SK-N-SH (cell line): ENCODE data around the gene ARID1A. TPM values are rescaled to one million over a fixed set of nuclear protein-coding genes. Genes with fewer than 3 reads are reported as not detected.

Source experiments
- CTCF ChIA-PET: fragments of 300-600, 350-600 bp; formaldehyde crosslinking; extraction: SDS; loops from one replicate; lab custom pipeline; 2021; lab: Yijun Ruan, JAX
- POLR2A ChIA-PET: fragments of 350-600 bp; sonication (Branson Sonifier 250); formaldehyde crosslinking; extraction: SDS; loops from one replicate; lab custom pipeline; 2020; ENCODE audit warnings: antibody characterized with exemption, inconsistent platforms; lab: Yijun Ruan, JAX
- DNase-seq: peaks from one replicate; pipeline ENCODE4 v3.0.0; 2012
- H2AFZ ChIP-seq: fragments of 200-600 bp; sonication (generic); 2 replicates; pipeline ENCODE4 v1.8.1; 2016; ENCODE audit warnings: antibody characterized with exemption, mild to moderate bottlenecking, low read depth
- H3F3A ChIP-seq: fragments of 200-600 bp; sonication (generic); replicated peaks from 2 replicates; pipeline ENCODE3; 2016; ENCODE audit warnings: antibody characterized with exemption, mild to moderate bottlenecking; ENCODE audit not compliant: insufficient read depth
- H3K27ac ChIP-seq, 2 experiments: fragments of 200-500 bp in 1 of 2; fragments of 200-600 bp in 1 of 2; sonication (Bioruptor generic) in 1 of 2; sonication (generic), shearing (Covaris generic) in 1 of 2; 2 replicates each; pipeline versions ENCODE4 v1.5.1 to v1.6.1; 2014 to 2016; ENCODE audit warnings: low read depth in 2 of 2, inconsistent platforms in 1 of 2, low read length in 1 of 2, mild to moderate bottlenecking in 1 of 2, mixed read lengths in 1 of 2
- H3K27me3 ChIP-seq: fragments of 200-600 bp; sonication (generic), shearing (Covaris generic); 2 replicates; pipeline ENCODE4 v1.6.1; 2016; ENCODE audit warnings: mixed run types; ENCODE audit not compliant: insufficient read depth
- H3K36me3 ChIP-seq, 2 experiments: fragments of 200-500 bp in 1 of 2; fragments of 200-600 bp in 1 of 2; sonication (Bioruptor generic) in 1 of 2; sonication (generic) in 1 of 2; replicated peaks in 1 of 2; 2 replicates each; pipeline versions ENCODE3 to v1.5.1; 2014 to 2016; ENCODE audit warnings: low read length in 1 of 2, mild to moderate bottlenecking in 1 of 2; ENCODE audit not compliant: insufficient read depth in 2 of 2, control insufficient read depth in 1 of 2
- H3K4me1 ChIP-seq, 2 experiments: fragments of 200-500 bp in 1 of 2; fragments of 200-600 bp in 1 of 2; sonication (Bioruptor generic) in 1 of 2; sonication (generic), shearing (Covaris generic) in 1 of 2; 2 replicates each; pipeline versions ENCODE4 v1.5.1 to v1.6.1; 2014 to 2016; ENCODE audit warnings: low read depth in 1 of 2, low read length in 1 of 2, mixed run types in 1 of 2; ENCODE audit not compliant: insufficient read depth in 2 of 2, control insufficient read depth in 1 of 2
- H3K4me2 ChIP-seq: fragments of 200-600 bp; sonication (generic), shearing (Covaris generic); 2 replicates; pipeline ENCODE4 v1.6.1; 2017; ENCODE audit warnings: mixed run types
- H3K4me3 ChIP-seq, 2 experiments: fragments of 200-500 bp in 1 of 2; fragments of 200-600 bp in 1 of 2; sonication (Bioruptor generic) in 1 of 2; sonication (generic), shearing (Covaris generic) in 1 of 2; 2 replicates each; pipeline versions ENCODE4 v1.5.1 to v1.8.1; 2014 to 2016; ENCODE audit warnings: low read depth in 2 of 2, inconsistent platforms in 1 of 2, low read length in 1 of 2, mild to moderate bottlenecking in 1 of 2, mixed read lengths in 1 of 2, moderate library complexity in 1 of 2
- H3K79me2 ChIP-seq: fragments of 200-600 bp; sonication (generic); 2 replicates; pipeline ENCODE4 v1.8.1; 2017; ENCODE audit warnings: mild to moderate bottlenecking; ENCODE audit not compliant: insufficient read depth
- H3K9ac ChIP-seq: fragments of 200-600 bp; sonication (generic); 2 replicates; pipeline ENCODE4 v1.6.1; 2017; ENCODE audit warnings: mixed run types
- H3K9me2 ChIP-seq: fragments of 200-600 bp; sonication (generic); 2 replicates; pipeline ENCODE4 v1.6.1; 2017; ENCODE audit warnings: mixed run types
- H3K9me3 ChIP-seq: fragments of 200-600 bp; sonication (generic); 2 replicates; pipeline ENCODE4 v1.6.1; 2017; ENCODE audit warnings: mixed run types, mild to moderate bottlenecking, moderate library complexity
- H4K20me1 ChIP-seq: fragments of 200-600 bp; sonication (generic); 2 replicates; pipeline ENCODE4 v1.6.1; 2017; ENCODE audit warnings: mild to moderate bottlenecking, mixed run types; ENCODE audit not compliant: insufficient read depth
- CHD2 ChIP-seq: fragments of 150-350 bp; IDR thresholded peaks from 2 replicates; pipeline ENCODE4 v1.6.1; 2018; ENCODE audit warnings: low read length; ENCODE audit not compliant: partially characterized antibody
- CTCF ChIP-seq: fragments of 200-600 bp; sonication (generic); IDR thresholded peaks from 2 replicates; pipeline ENCODE4 v1.6.1; 2017; ENCODE audit warnings: antibody characterized with exemption, mild to moderate bottlenecking, moderate library complexity
- ELF1 ChIP-seq: IDR thresholded peaks from 2 replicates; pipeline ENCODE4 v1.4.0; 2012
- EP300 ChIP-seq, 2 experiments: IDR thresholded peaks; 2 replicates each; pipeline versions ENCODE4 v1.4.0 to v1.6.1; 2012; ENCODE audit warnings: borderline replicate concordance in 1 of 2, low read depth in 1 of 2, low read length in 1 of 2
- FOXM1 ChIP-seq: IDR thresholded peaks from 2 replicates; pipeline ENCODE4 v1.4.0; 2012; ENCODE audit warnings: low read depth, mild to moderate bottlenecking
- MAX ChIP-seq: IDR thresholded peaks from 2 replicates; pipeline ENCODE4 v1.4.0; 2012; ENCODE audit warnings: low read depth
- MXI1 ChIP-seq: IDR thresholded peaks from 2 replicates; pipeline ENCODE4 v1.6.1; 2012; ENCODE audit warnings: mild to moderate bottlenecking, low read depth, low read length, improper control_type of control experiment
- POLR2AphosphoS5 ChIP-seq: IDR thresholded peaks from 2 replicates; pipeline ENCODE4 v1.6.1; 2012; ENCODE audit warnings: low read depth, low read length
- RAD21 ChIP-seq: IDR thresholded peaks from 2 replicates; pipeline ENCODE4 v1.6.1; 2012; ENCODE audit warnings: mild to moderate bottlenecking, low read length
- REST ChIP-seq: IDR thresholded peaks from 2 replicates; pipeline ENCODE4 v1.6.1; 2012; ENCODE audit warnings: mild to moderate bottlenecking, low read depth, low read length, moderate library complexity
- RXRA ChIP-seq: IDR thresholded peaks from 2 replicates; pipeline ENCODE4 v1.4.0; 2012; ENCODE audit warnings: low read depth, mild to moderate bottlenecking, borderline replicate concordance
- SIN3A ChIP-seq: IDR thresholded peaks from 2 replicates; pipeline ENCODE4 v1.6.1; 2012; ENCODE audit warnings: low read depth, mild to moderate bottlenecking, low read length, moderate library complexity, borderline replicate concordance
- SMC3 ChIP-seq: IDR thresholded peaks from 2 replicates; pipeline ENCODE4 v1.6.1; 2012; ENCODE audit warnings: low read depth, low read length, improper control_type of control experiment
- TAF1 ChIP-seq: IDR thresholded peaks from 2 replicates; pipeline ENCODE4 v1.6.1; 2012; ENCODE audit warnings: low read depth, mild to moderate bottlenecking, low read length, moderate library complexity, borderline replicate concordance
- TCF12 ChIP-seq: IDR thresholded peaks from 2 replicates; pipeline ENCODE4 v1.4.0; 2012
- TEAD4 ChIP-seq: IDR thresholded peaks from 2 replicates; pipeline ENCODE4 v1.4.0; 2012; ENCODE audit warnings: mild to moderate bottlenecking, borderline replicate concordance; ENCODE audit not compliant: insufficient read depth
- USF1 ChIP-seq: IDR thresholded peaks from 2 replicates; pipeline ENCODE4 v1.4.0; 2012; ENCODE audit warnings: low read depth, borderline replicate concordance
- WGBS: methylation state at CpG from one replicate; pipeline ENCODE4 v1.1.6; 2017; ENCODE audit warnings: low lambda C conversion rate; 5-methylcytosine and 5-hydroxymethylcytosine counted together
- polyA plus RNA-seq, 3 experiments: library from polyadenylated mRNA; depleted of rRNA; stranded (reverse); fragments of >200 nt; gene quantifications; 2 replicates each; pipeline ENCODE4 v1.2.3, GENCODE V29; 2012

The ARID1A gene
- polyA plus RNA-seq, 1 of the 3 experiments (the other 2 are of a cell fraction) = 26.5 TPM

GRCh38 chr1:26710811-26711210 is 15.0 kb downstream of the ARID1A start:
- Histone ChIP-seq H4K20me1 (peaks cover 100% of the 10 kb centered on the region), H3K9ac (no peak overlapping the region), H3K27ac (no peak overlapping the region), H3K9me3 (no peaks in the 10 kb centered on the region), H3K4me2 (no peak overlapping the region), H2AFZ (no peak overlapping the region), H3K79me2 (peaks cover 100% of the 10 kb centered on the region), H3K4me3 (no peak overlapping the region), H3K27me3 (no peaks in the 10 kb centered on the region), H3F3A (peaks cover 20% of the 10 kb centered on the region), H3K9me2 (no peaks in the 10 kb centered on the region), H3K4me1 (peaks cover 2 to 33% of the 10 kb centered on the region in 2 experiments; a peak in 1 of 4 replicates), H3K36me3 (peaks cover 4 to 25% of the 10 kb centered on the region in 2 experiments)
- CTCF ChIA-PET = no interaction called here
- 93% methylated on average over 5 of the region's 5 CpGs for WGBS
- TF ChIP-seq TEAD4 (no peak), FOXM1 (no peak), SIN3A (no peak), POLR2AphosphoS5 (no peak), CHD2 (no peak), RAD21 (no peak), ELF1 (no peak), TCF12 (no peak), EP300 (IDR thresholded peaks at IDR 0.05; ENCODE audit: borderline replicate concordance in 1 of 2, low read depth in 1 of 2, low read length in 1 of 2) (no peak), MAX (no peak), CTCF (no peak), USF1 (no peak), TAF1 (no peak)
- no peak for DNase-seq
- POLR2A ChIA-PET = no interaction called here

- Histone ChIP-seq H3K9me3 (no peaks in the 10 kb centered on the region), H3K27me3 (no peaks in the 10 kb centered on the region), H4K20me1 (peaks cover 100% of the 10 kb centered on the region), H3K4me3 (no peak overlapping the region), H3K79me2 (peaks cover 100% of the 10 kb centered on the region)
- TF ChIP-seq CTCF (no peak), MXI1 (no peak), EP300 (IDR thresholded peaks at IDR 0.05; ENCODE audit: borderline replicate concordance in 1 of 2, low read depth in 1 of 2, low read length in 1 of 2) (no peak), REST (no peak), RXRA (no peak), SMC3 (no peak), CHD2 (no peak)
- TF ChIP-seq, all 33 proteins: peak for 0
- CTCF ChIA-PET = no interaction called here
- no peak overlapping the region for H3K9ac ChIP-seq
- no peak overlapping the region for H2AFZ ChIP-seq
- peaks cover 4 to 25% of the 10 kb centered on the region in 2 experiments for H3K36me3 ChIP-seq
- H3K27ac ChIP-seq = no peak overlapping the region
- 94% methylated on average over 5 of the region's 5 CpGs for WGBS
- no peak overlapping the region for H3K4me2 ChIP-seq
- peaks cover 16% of the 10 kb centered on the region for H3F3A ChIP-seq
- no peaks in the 10 kb centered on the region for H3K9me2 ChIP-seq
- H3K4me1 ChIP-seq = peaks cover 0 to 26% of the 10 kb centered on the region in 2 experiments; a peak in 2 of 4 replicates
- POLR2A ChIA-PET = no interaction called here
- DNase-seq = no peak
These were observed 16.0 kb downstream of the ARID1A start for GRCh38 chr1:26711777-26712176.
